RWPE2 (cell line): ENCODE measurements around the gene KLK12.

Experiments
- ATAC-seq: fragments of 200-7000 bp; cut with Tn5 transposase; 3 replicates; pipeline ENCODE4 v1.9.1; 2021; ENCODE audit warnings: low read depth
- DNase-seq: peaks from one replicate; pipeline ENCODE4 v3.0.0-alpha.2; 2020; ENCODE audit warnings: low spot score
- H3K27ac ChIP-seq: fragments of 450-650 bp; 2 replicates; pipeline ENCODE4 v1.5.1; 2017; ENCODE audit warnings: mild to moderate bottlenecking; ENCODE audit not compliant: poor library complexity, severe bottlenecking
- H3K27me3 ChIP-seq: fragments of 250-450 bp; sonication (Bioruptor Pico); 2 replicates; pipeline ENCODE4 v1.5.1; 2021; ENCODE audit warnings: mild to moderate bottlenecking, moderate library complexity; ENCODE audit not compliant: insufficient read depth, poor library complexity, severe bottlenecking
- H3K36me3 ChIP-seq: fragments of 250-450 bp; sonication (Bioruptor Pico); 2 replicates; pipeline ENCODE4 v1.5.1; 2020; ENCODE audit warnings: low read depth, mild to moderate bottlenecking, moderate library complexity
- H3K4me1 ChIP-seq: fragments of 250-450 bp; sonication (Bioruptor Pico); 2 replicates; pipeline ENCODE4 v1.5.1; 2021; ENCODE audit warnings: mild to moderate bottlenecking, moderate library complexity; ENCODE audit not compliant: insufficient read depth, poor library complexity, severe bottlenecking
- H3K4me3 ChIP-seq: fragments of 250-450 bp; sonication (Bioruptor Pico); 2 replicates; pipeline ENCODE4 v1.5.1; 2021; ENCODE audit warnings: mild to moderate bottlenecking, moderate library complexity; ENCODE audit not compliant: severe bottlenecking
- H3K9me3 ChIP-seq: fragments of 250-450 bp; sonication (Bioruptor Pico); 2 replicates; pipeline ENCODE4 v1.5.1; 2021; ENCODE audit warnings: mild to moderate bottlenecking, moderate library complexity; ENCODE audit not compliant: severe bottlenecking
- TF ChIP-seq, protein P1 (sequence below): fragments of 450-650 bp; IDR thresholded peaks from one replicate; pipeline ENCODE4 v1.5.1; 2017; ENCODE audit warnings: mild to moderate bottlenecking, moderate library complexity; ENCODE audit not compliant: poor library complexity, severe bottlenecking

The KLK12 gene, protein sequence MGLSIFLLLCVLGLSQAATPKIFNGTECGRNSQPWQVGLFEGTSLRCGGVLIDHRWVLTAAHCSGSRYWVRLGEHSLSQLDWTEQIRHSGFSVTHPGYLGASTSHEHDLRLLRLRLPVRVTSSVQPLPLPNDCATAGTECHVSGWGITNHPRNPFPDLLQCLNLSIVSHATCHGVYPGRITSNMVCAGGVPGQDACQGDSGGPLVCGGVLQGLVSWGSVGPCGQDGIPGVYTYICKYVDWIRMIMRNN

DNA sequence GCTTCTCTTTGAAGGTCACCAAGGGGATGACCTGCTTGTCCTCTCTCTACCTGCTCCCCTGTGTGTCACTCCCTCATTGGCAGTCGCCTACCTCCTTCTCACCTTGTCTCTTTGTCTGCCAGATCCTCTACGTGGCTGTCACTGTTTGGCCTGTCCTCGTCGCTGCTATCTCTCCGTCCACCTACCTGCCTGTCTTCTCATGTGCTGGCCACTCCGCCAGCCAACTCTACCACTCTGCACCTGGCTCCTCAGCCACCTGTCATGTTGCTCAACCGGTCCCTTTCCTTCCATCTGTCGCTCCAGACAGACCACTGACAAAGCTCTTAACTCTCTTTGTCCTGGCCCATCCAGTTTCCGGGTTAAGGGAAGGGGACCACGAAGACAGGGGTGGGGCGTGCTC is at the start of gene KLK12:
Gene KLK12 (minus strand): TSS at position 299 of the 400 bp plus-strand sequence. CDS start 381 bp downstream, outside the sequence.
- Histone ChIP-seq H3K27me3 (no peaks in the 10 kb centered on the region), H3K4me3 (no peak within 1 kb of the TSS), H3K36me3 (no peaks in the 10 kb centered on the region), H3K27ac (no peak within 1 kb of the TSS), H3K9me3 (no peaks in the 10 kb centered on the region), H3K4me1 (no peaks in the 10 kb centered on the region)
- DNase-seq (no peak), ATAC-seq (no peak)
- TF ChIP-seq, protein P1, sequence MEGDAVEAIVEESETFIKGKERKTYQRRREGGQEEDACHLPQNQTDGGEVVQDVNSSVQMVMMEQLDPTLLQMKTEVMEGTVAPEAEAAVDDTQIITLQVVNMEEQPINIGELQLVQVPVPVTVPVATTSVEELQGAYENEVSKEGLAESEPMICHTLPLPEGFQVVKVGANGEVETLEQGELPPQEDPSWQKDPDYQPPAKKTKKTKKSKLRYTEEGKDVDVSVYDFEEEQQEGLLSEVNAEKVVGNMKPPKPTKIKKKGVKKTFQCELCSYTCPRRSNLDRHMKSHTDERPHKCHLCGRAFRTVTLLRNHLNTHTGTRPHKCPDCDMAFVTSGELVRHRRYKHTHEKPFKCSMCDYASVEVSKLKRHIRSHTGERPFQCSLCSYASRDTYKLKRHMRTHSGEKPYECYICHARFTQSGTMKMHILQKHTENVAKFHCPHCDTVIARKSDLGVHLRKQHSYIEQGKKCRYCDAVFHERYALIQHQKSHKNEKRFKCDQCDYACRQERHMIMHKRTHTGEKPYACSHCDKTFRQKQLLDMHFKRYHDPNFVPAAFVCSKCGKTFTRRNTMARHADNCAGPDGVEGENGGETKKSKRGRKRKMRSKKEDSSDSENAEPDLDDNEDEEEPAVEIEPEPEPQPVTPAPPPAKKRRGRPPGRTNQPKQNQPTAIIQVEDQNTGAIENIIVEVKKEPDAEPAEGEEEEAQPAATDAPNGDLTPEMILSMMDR: no peak

DNA sequence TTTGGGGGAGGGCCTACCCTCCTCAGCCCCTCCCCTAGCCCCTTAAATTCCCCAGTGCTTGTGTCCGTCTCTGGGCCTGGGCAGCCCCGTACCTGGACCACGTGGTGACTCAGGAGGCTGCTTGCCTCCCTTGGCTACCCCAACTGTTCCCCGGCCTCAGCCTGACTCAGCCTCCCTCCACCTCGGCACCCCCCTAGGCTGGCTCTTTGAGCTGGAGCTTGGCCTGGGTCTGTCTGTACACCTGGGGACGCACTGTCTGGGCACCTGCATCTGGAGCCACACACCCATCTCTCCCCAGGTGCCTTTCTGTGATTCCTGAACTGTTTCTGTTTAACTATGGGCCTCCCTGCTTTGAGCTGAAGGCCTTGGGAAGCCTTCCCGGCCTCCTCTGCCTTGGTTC is 49.7 kb upstream of the KLK12 start:
- Histone ChIP-seq H3K9me3 (no peaks in the 10 kb centered on the region), H3K4me1 (no peaks in the 10 kb centered on the region), H3K36me3 (no peaks in the 10 kb centered on the region), H3K4me3 (no peak overlapping the region), H3K27ac (no peak overlapping the region), H3K27me3 (no peaks in the 10 kb centered on the region)
- DNase-seq: no peak
- TF ChIP-seq, protein P1: no peak
- ATAC-seq: no peak

DNA sequence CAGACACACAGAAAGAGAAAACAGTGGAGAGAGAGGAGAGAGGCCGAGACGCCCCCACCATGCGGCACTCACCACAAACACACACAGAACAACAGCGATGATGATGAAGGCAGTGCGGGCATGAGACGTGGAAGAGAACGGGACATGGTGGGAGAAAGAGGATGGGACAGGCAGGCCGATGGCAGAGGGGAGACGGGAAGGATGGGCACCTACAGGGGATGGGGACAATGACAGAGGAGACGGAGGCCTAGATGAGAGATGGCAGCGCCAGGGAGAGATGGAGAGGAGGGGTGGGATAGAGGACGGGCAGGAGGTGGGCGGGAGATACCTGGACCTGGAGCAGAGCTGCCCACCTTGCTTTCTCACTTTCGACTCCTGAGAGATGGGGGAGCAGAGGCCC is 49.0 kb upstream of the KLK12 start:
- Histone ChIP-seq H3K27ac (no peak overlapping the region), H3K4me3 (no peak overlapping the region), H3K27me3 (no peaks in the 10 kb centered on the region), H3K4me1 (no peaks in the 10 kb centered on the region), H3K36me3 (no peaks in the 10 kb centered on the region), H3K9me3 (no peaks in the 10 kb centered on the region)
- DNase-seq: no peak
- ATAC-seq: no peak
- TF ChIP-seq, protein P1: no peak

DNA sequence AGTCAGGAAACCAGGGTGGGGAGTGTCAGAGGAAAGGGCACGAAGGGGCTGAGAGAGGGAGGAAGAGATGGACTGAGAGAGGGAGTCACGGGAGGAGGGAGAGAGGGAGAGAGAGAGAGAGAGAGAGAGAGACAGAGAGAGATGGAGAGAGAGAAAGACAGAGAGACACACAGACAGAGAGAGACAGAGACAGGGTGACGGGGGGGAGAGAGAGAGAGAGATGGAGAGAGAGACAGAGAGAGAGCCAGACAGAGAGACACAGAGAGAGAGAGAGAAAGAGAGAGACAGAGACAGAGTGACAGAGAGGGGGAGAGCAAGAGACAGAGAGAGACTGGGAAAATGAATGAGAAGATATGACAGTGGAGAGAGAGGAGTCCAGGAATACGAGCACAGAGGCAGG is 48.4 kb upstream of the KLK12 start:
- Histone ChIP-seq H3K4me1 (no peaks in the 10 kb centered on the region), H3K9me3 (no peaks in the 10 kb centered on the region), H3K27ac (no peak overlapping the region), H3K36me3 (no peaks in the 10 kb centered on the region), H3K27me3 (no peaks in the 10 kb centered on the region), H3K4me3 (no peak overlapping the region)
- DNase-seq (no peak), ATAC-seq (no peak)
- TF ChIP-seq, protein P1: no peak

DNA sequence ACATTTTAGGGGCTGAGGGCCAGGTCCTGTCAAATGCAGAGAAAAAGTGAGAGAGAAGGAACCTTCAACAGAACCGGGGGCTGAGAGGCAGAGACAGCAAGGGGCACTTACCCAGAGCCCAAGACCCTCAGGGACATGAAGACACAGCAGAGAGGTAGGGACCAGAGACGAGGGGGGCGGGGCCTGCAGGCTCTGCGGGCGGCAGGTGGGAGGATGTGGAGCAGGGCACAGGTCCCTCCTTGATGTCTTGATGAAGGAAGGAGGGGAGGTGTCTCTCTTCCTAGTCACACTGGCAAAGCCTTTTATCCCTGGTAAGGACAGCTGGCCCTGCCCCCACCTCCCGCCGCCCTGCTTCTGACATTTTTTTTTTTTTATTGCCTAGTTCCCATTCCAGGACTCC is 47.8 kb upstream of the KLK12 start, which contains the start of gene KLK14:
Gene KLK14 (minus strand): TSS at position 277 of the 400 bp plus-strand sequence. CDS start 273 bp downstream, at position 4.
- TF ChIP-seq, protein P1: no peak
- DNase-seq (no peak), ATAC-seq (no peak)
- Histone ChIP-seq H3K36me3 (no peaks in the 10 kb centered on the region), H3K4me3 (no peak within 1 kb of the TSS), H3K27me3 (no peaks in the 10 kb centered on the region), H3K4me1 (no peaks in the 10 kb centered on the region), H3K27ac (no peak within 1 kb of the TSS), H3K9me3 (no peaks in the 10 kb centered on the region)
